Measurements from ENCODE around the gene SLC2A4RG. TPM values are rescaled to one million over a fixed set of nuclear protein-coding genes. Genes with fewer than 3 reads are reported as not detected.
A peak's percentile ranks its signal among the peaks of the same experiment; 100 is the strongest.

Gene SLC2A4RG
- total RNA-seq, 1 donor from 2014 or later, result 59.7 TPM

- Mint-ChIP-seq H3K9me3 (ENCODE audit: low read depth) (no peaks in the 10 kb centered on the region), H3K4me3 (ENCODE audit: low read depth) (no peak overlapping the region), H3K27me3 (peaks cover 6% of the 10 kb centered on the region), H3K27ac (no peak overlapping the region), H3K36me3 (ENCODE audit: insufficient read depth) (peaks cover 20% of the 10 kb centered on the region), H3K4me1 (ENCODE audit: low read depth) (no peaks in the 10 kb centered on the region)
- TF ChIP-seq CTCF (IDR thresholded peaks at IDR 0.05; ENCODE audit: unreplicated experiment), result no peak
- no peak for DNase-seq (ENCODE audit: low spot score, unreplicated experiment)
These were observed 5.9 kb upstream of the SLC2A4RG start for GRCh38 chr20:63733579-63734081.

GRCh38 chr20:63734111-63734945 lies 5.2 kb upstream of the SLC2A4RG start:
- TF ChIP-seq CTCF (IDR thresholded peaks at IDR 0.05; ENCODE audit: unreplicated experiment), result no peak
- Mint-ChIP-seq H3K27me3 (peaks cover 6% of the 10 kb centered on the region), H3K36me3 (ENCODE audit: insufficient read depth) (peaks cover 20% of the 10 kb centered on the region), H3K9me3 (ENCODE audit: low read depth) (no peaks in the 10 kb centered on the region), H3K4me3 (ENCODE audit: low read depth) (no peak overlapping the region), H3K4me1 (ENCODE audit: low read depth) (no peaks in the 10 kb centered on the region), H3K27ac (no peak overlapping the region)
- DNase-seq (ENCODE audit: low spot score, unreplicated experiment), result no peak

- no peak for TF ChIP-seq CTCF (IDR thresholded peaks at IDR 0.05; ENCODE audit: unreplicated experiment)
- H3K4me1 Mint-ChIP-seq (ENCODE audit: low read depth), result no peaks in the 10 kb centered on the region
- peaks cover 6% of the 10 kb centered on the region for H3K27me3 Mint-ChIP-seq
- no peaks in the 10 kb centered on the region for H3K9me3 Mint-ChIP-seq (ENCODE audit: low read depth)
- peaks cover 17% of the 10 kb centered on the region for H3K36me3 Mint-ChIP-seq (ENCODE audit: insufficient read depth)
- no peak for DNase-seq (ENCODE audit: low spot score, unreplicated experiment)
- H3K4me3 Mint-ChIP-seq (ENCODE audit: low read depth), result no peak overlapping the region
- H3K27ac Mint-ChIP-seq, result no peak overlapping the region
These were observed 4.4 kb upstream of the SLC2A4RG start for GRCh38 chr20:63734946-63735858.

GRCh38 chr20:63735859-63736718 lies 3.5 kb upstream of the SLC2A4RG start, which contains the start of gene LIME1:
TSS of gene LIME1 (plus strand) at chr20:63736664. CDS start at chr20:63737550, 886 bp downstream.
- Mint-ChIP-seq H3K4me3 (ENCODE audit: low read depth) (no peak within 1 kb of the TSS), H3K9me3 (ENCODE audit: low read depth) (no peaks in the 10 kb centered on the region), H3K27me3 (peaks cover 6% of the 10 kb centered on the region), H3K36me3 (ENCODE audit: insufficient read depth) (peaks cover 17% of the 10 kb centered on the region), H3K27ac (peak within 1 kb of the TSS; percentile 37), H3K4me1 (ENCODE audit: low read depth) (no peaks in the 10 kb centered on the region)
- no peak for DNase-seq (ENCODE audit: low spot score, unreplicated experiment)
- no peak for TF ChIP-seq CTCF (IDR thresholded peaks at IDR 0.05; ENCODE audit: unreplicated experiment)

Measured in progenitor cell of endocrine pancreas (in vitro differentiated cells).